Brain microvascular endothelial cell (primary cell): Measurements from ENCODE around the gene C15orf40.
A peak's percentile ranks its signal among the peaks of the same experiment; 100 is the strongest.

Source experiments
- DNase-seq: peaks from one replicate; pipeline ENCODE4 v3.0.0-alpha.2; 2020
- H3K27ac ChIP-seq: fragments of 250-450 bp; sonication (Bioruptor Pico); 2 replicates; pipeline ENCODE4 v1.5.1; 2020; ENCODE audit warnings: mild to moderate bottlenecking, moderate library complexity
- H3K27me3 ChIP-seq: fragments of 250-450 bp; sonication (Bioruptor Pico); replicated peaks from 2 replicates; pipeline ENCODE4 v1.5.1; 2020; ENCODE audit warnings: mild to moderate bottlenecking
- H3K36me3 ChIP-seq: fragments of 250-450 bp; sonication (Bioruptor Pico); replicated peaks from 2 replicates; pipeline ENCODE4 v1.5.1; 2020; ENCODE audit warnings: mild to moderate bottlenecking
- H3K4me3 ChIP-seq: 2 replicates; pipeline ENCODE4 v1.5.1; 2011; ENCODE audit warnings: low read depth, mild to moderate bottlenecking, control low read depth, low read length, moderate library complexity
- in situ Hi-C: cut with HindIII; loops from 2 replicates; pipeline ENCODE4 v1.10.0; 2017; ENCODE audit warnings: low sequenced_read_pairs, low pct_ligation_motif_present
- TF ChIP-seq, protein P1 (sequence below): IDR thresholded peaks from 2 replicates; pipeline ENCODE4 v1.5.1; 2011; ENCODE audit warnings: low read depth, mild to moderate bottlenecking, moderate library complexity, low read length, control low read depth, inconsistent platforms; ENCODE audit errors: missing control alignments

C15orf40 gene

DNA sequence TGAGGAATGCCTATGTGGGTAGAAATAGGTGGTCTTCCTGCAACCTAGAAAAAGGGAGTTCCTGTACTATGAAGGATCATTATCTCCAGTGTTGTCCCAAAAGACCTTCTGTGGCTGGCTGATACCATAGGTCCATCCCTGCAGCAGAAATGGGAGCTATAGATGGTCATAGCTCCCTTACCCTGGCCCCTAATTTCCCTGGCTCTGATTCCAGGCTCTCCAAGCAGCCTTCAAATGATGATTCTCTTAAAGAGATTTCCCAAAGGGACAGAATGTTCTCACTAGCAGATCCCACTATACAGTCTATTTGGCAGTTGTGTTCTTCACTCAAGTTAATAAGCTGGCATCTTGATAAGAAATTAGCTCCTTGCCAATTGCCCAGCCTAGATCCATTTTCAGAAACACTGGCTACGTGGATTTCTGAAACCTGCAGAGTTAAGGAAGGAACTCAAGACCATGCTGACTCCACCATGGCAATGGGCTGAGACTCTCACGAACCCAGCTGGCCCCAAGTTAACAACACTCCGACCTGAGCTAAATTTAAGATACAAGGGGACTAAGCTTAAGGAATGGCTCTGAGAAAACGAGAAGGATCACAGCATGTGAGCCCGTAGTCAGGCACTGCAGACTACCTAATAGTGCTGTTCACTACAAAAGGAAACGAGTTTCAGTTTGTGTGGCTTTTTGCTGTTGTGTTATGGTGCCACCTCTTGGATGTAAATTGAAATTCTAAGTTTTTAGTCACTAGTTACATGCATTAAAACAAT is 11.4 kb downstream of the C15orf40 start:
- TF ChIP-seq, protein P1, sequence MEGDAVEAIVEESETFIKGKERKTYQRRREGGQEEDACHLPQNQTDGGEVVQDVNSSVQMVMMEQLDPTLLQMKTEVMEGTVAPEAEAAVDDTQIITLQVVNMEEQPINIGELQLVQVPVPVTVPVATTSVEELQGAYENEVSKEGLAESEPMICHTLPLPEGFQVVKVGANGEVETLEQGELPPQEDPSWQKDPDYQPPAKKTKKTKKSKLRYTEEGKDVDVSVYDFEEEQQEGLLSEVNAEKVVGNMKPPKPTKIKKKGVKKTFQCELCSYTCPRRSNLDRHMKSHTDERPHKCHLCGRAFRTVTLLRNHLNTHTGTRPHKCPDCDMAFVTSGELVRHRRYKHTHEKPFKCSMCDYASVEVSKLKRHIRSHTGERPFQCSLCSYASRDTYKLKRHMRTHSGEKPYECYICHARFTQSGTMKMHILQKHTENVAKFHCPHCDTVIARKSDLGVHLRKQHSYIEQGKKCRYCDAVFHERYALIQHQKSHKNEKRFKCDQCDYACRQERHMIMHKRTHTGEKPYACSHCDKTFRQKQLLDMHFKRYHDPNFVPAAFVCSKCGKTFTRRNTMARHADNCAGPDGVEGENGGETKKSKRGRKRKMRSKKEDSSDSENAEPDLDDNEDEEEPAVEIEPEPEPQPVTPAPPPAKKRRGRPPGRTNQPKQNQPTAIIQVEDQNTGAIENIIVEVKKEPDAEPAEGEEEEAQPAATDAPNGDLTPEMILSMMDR = peak; percentile 58
- peaks cover 3% of the 10 kb centered on the region for H3K36me3 ChIP-seq
- DNase-seq = peak; percentile 52
- H3K27me3 ChIP-seq = no peaks in the 10 kb centered on the region
- peak overlapping the region; percentile 40 for H3K4me3 ChIP-seq
- H3K27ac ChIP-seq = no peak overlapping the region
- in situ Hi-C loops = no loop called here

DNA sequence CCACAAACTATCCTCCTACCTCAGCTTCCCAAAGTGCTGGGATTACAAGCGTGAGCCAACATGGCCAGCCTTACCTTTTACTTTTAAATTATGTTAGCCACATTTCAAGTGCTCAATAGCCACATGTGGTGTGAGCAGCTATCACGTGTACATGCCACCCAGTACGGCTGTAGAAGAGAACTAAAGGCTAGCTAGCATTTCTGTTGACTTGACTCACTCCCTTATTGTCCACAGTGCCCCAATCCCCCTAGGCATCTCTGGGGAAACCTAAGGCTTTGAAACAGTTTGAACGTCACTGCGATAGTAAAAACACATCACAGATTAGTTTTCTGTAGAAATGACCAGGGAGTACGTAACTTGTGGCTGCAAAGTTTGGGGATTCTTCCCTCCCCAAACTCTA is 12.0 kb downstream of the C15orf40 start:
- no peak overlapping the region for H3K27ac ChIP-seq
- no peak overlapping the region for H3K4me3 ChIP-seq
- no peaks in the 10 kb centered on the region for H3K36me3 ChIP-seq
- TF ChIP-seq, protein P1 = no peak
- H3K27me3 ChIP-seq = no peaks in the 10 kb centered on the region
- in situ Hi-C loops = no loop called here
- DNase-seq = no peak

DNA sequence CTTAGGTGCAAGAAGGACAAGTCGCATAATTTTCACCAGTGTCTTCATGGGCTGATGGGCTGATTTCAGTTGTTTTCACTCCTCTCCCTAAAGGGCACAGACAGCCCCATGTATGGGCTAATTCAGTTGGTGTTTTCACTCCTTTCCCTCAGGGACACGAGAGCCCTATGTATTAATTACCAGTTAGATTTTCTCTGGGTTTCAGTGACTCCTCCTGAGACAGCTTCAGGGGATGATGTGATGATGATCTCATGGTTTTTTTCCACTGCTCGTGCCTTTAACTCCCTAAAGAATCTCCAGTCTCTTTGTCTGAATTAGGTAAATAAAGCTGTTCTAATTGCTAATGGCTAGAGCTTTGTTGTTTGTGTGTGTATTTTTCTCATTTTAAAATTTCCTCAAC is 15.5 kb downstream of the C15orf40 start:
- Histone ChIP-seq H3K27me3 (no peaks in the 10 kb centered on the region), H3K27ac (no peak overlapping the region), H3K36me3 (no peaks in the 10 kb centered on the region), H3K4me3 (no peak overlapping the region)
- in situ Hi-C loops = no loop called here
- no peak for DNase-seq
- TF ChIP-seq, protein P1 = no peak

DNA sequence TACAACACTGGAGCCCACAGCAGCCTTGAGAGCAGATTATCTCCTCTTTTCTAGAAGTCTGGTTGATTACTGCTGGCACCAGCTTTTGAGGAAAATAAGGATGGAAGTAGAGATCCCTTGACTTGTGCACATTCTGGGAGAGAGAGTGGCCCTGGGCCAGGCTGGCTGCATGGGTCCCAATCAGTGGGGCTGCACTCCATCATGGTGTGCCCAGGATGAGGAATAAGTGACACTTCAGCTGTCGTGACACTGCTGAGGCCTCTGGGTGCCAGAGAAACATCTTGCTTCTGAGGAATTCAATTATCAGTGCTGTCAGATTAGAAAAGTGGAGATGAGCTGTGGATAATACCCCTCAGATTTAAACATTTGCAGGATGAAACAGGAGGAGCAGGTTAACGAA is 16.4 kb downstream of the C15orf40 start:
- H3K36me3 ChIP-seq = no peaks in the 10 kb centered on the region
- TF ChIP-seq, protein P1 = no peak
- H3K27ac ChIP-seq = no peak overlapping the region
- no peaks in the 10 kb centered on the region for H3K27me3 ChIP-seq
- no peak overlapping the region for H3K4me3 ChIP-seq
- no peak for DNase-seq
- in situ Hi-C loops = no loop called here

DNA sequence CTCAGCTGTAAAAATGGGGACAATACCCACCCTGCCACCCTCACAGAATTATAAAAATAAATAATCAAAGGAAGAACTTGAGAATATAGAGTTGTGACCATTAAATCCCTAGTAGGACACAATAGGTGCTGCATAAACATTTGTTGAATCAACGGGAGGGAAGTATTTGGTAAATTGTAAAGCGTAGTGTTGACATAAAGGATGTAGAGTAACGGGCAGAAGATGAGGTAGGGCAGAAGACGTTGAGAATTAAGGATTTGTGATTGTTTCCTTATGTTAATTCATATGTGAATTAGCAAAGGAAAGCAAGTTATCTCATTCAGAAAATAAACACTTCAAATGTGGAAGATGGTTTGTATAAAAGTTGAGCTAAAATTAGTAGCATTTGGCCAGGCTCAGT is 18.3 kb downstream of the C15orf40 start:
- TF ChIP-seq, protein P1 = no peak
- no peaks in the 10 kb centered on the region for H3K27me3 ChIP-seq
- no peak overlapping the region for H3K27ac ChIP-seq
- no peak overlapping the region for H3K4me3 ChIP-seq
- no peak for DNase-seq
- in situ Hi-C loops = no loop called here
- peaks cover 3% of the 10 kb centered on the region for H3K36me3 ChIP-seq
